Immature natural killer cell (primary cell): ENCODE measurements around the gene KDM3A. TPM values are rescaled to one million over a fixed set of nuclear protein-coding genes. Genes with fewer than 3 reads are reported as not detected.

ENCODE experiments used
- DNase-seq, 3 donors: peaks; one replicate each; pipeline ENCODE4 v3.0.0; 2022; ENCODE audit warnings: mixed read lengths in 1 of 3
- H3K27ac Mint-ChIP-seq, 6 donors: one replicate each; pipeline ENCODE4 v1.8.0; 2020; ENCODE audit warnings: mixed read lengths in 6 of 6, mild to moderate bottlenecking in 5 of 6, inconsistent platforms in 4 of 6, moderate library complexity in 3 of 6
- H3K27me3 Mint-ChIP-seq, 3 donors: one replicate each; pipeline ENCODE4 v1.8.0; 2020 to 2021; ENCODE audit warnings: low read depth in 3 of 3, mild to moderate bottlenecking in 3 of 3, mixed read lengths in 3 of 3, moderate library complexity in 3 of 3, inconsistent platforms in 1 of 3
- H3K36me3 Mint-ChIP-seq, 3 donors: one replicate each; pipeline ENCODE4 v1.8.0; 2020; ENCODE audit warnings: mixed read lengths in 3 of 3, inconsistent platforms in 2 of 3, mild to moderate bottlenecking in 2 of 3
- H3K4me1 Mint-ChIP-seq, 2 donors: one replicate each; pipeline ENCODE4 v1.8.0; 2020; ENCODE audit warnings: inconsistent platforms in 2 of 2, mild to moderate bottlenecking in 2 of 2, mixed read lengths in 2 of 2, moderate library complexity in 1 of 2
- H3K4me3 Mint-ChIP-seq, 5 donors: one replicate each; pipeline ENCODE4 v1.8.0; 2020; ENCODE audit warnings: mild to moderate bottlenecking in 5 of 5, mixed read lengths in 5 of 5, inconsistent platforms in 3 of 5, moderate library complexity in 3 of 5
- H3K9me3 Mint-ChIP-seq, 6 donors: one replicate each; pipeline ENCODE4 v1.8.0; 2020; ENCODE audit warnings: mild to moderate bottlenecking in 6 of 6, mixed read lengths in 6 of 6, inconsistent platforms in 4 of 6, moderate library complexity in 3 of 6
- polyA plus RNA-seq, 3 donors: library from polyadenylated mRNA; unstranded; fragments of 300-500 nt; fragmentation: Illumina TruSeq; gene quantifications; one replicate each; pipeline ENCODE4 v1.2.3, GENCODE V29; 2021

KDM3A gene
- polyA plus RNA-seq, 3 donors from 2014 or later: 12.8 to 31.6 (median 13.0) TPM

- peaks cover 0 to 2% (median 2%) of the 10 kb centered on the region in 3 donors for H3K27me3 Mint-ChIP-seq
- peak overlapping the region in 5 of 6 donors; percentile 28 to 68 (median 38) for H3K27ac Mint-ChIP-seq
- no peaks in the 10 kb centered on the region for H3K9me3 Mint-ChIP-seq
- H3K4me1 Mint-ChIP-seq: peaks cover 27 to 61% of the 10 kb centered on the region in 2 donors
- H3K4me3 Mint-ChIP-seq: no peak overlapping the region
- peaks cover 8 to 67% (median 35%) of the 10 kb centered on the region in 3 donors for H3K36me3 Mint-ChIP-seq
- no peak for DNase-seq
Observed at GRCh38 chr2:86468162-86469033, 27.2 kb downstream of the KDM3A start.

- H3K4me1 Mint-ChIP-seq: peaks cover 27 to 58% of the 10 kb centered on the region in 2 donors
- peaks cover 16 to 55% (median 38%) of the 10 kb centered on the region in 3 donors for H3K36me3 Mint-ChIP-seq
- H3K4me3 Mint-ChIP-seq: no peak overlapping the region
- H3K9me3 Mint-ChIP-seq: no peaks in the 10 kb centered on the region
- H3K27ac Mint-ChIP-seq: no peak overlapping the region
- H3K27me3 Mint-ChIP-seq: peaks cover 0 to 2% (median 0%) of the 10 kb centered on the region in 3 donors
- DNase-seq: no peak
Observed at GRCh38 chr2:86470890-86471289, 29.7 kb downstream of the KDM3A start.

DNA sequence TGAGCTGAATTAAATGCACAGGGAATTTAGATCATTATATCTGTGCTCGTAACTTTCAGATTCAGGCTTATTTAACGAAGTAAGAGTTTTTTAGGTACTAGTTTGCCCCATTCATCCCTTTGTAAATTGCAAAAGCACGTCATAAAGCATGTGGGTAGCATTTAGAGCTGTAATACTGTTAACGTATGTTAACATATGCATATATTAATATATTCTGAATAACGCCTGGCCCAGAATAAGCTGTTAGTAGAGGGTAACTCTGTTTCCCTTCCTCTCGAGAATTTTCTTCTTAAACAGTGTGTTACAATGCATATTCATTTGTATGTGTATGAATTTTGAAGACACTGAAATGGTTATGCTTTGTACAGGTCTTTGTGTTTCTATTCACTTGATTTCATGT lies 30.5 kb downstream of the KDM3A start:
- no peak for DNase-seq
- Mint-ChIP-seq H3K9me3 (no peaks in the 10 kb centered on the region), H3K4me1 (peaks cover 30 to 64% of the 10 kb centered on the region in 2 donors), H3K27me3 (peaks cover 0 to 2% (median 0%) of the 10 kb centered on the region in 3 donors), H3K27ac (peak overlapping the region in 1 of 6 donors; percentile 59), H3K4me3 (no peak overlapping the region), H3K36me3 (peaks cover 20 to 51% (median 38%) of the 10 kb centered on the region in 3 donors)

DNA sequence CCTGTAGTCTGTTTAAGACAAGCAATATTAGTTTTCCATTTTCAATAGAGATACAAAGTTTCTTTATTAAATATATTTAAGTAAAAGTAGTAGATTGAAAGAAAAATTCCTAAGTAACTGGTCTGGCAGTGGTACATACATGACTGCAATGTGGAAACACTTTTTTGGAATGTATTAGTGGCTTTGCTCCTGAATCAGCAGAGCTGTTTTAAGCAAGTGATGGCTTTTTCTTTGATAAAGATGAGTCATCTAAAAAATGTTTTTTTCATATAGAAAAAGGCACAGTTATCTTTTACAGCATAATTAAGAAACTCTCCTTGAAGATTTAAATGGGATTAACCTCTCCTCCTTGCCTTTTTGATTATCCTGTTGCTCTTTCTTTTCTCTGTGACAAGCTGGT lies 34.9 kb downstream of the KDM3A start:
- no peak for DNase-seq
- Mint-ChIP-seq H3K27me3 (peaks cover 2 to 6% (median 3%) of the 10 kb centered on the region in 3 donors), H3K9me3 (no peaks in the 10 kb centered on the region), H3K4me1 (peaks cover 12 to 37% of the 10 kb centered on the region in 2 donors), H3K36me3 (peaks cover 35 to 62% (median 52%) of the 10 kb centered on the region in 3 donors), H3K27ac (peak overlapping the region in 3 of 6 donors; percentile 7 to 55 (median 40)), H3K4me3 (no peak overlapping the region)

- Mint-ChIP-seq H3K4me1 (peaks cover 12 to 35% of the 10 kb centered on the region in 2 donors), H3K27ac (no peak overlapping the region), H3K4me3 (no peak overlapping the region), H3K27me3 (peaks cover 2 to 6% (median 3%) of the 10 kb centered on the region in 3 donors), H3K9me3 (no peaks in the 10 kb centered on the region), H3K36me3 (peaks cover 37 to 59% (median 52%) of the 10 kb centered on the region in 3 donors)
- no peak for DNase-seq
Observed at GRCh38 chr2:86476918-86477317, 35.7 kb downstream of the KDM3A start.

DNA sequence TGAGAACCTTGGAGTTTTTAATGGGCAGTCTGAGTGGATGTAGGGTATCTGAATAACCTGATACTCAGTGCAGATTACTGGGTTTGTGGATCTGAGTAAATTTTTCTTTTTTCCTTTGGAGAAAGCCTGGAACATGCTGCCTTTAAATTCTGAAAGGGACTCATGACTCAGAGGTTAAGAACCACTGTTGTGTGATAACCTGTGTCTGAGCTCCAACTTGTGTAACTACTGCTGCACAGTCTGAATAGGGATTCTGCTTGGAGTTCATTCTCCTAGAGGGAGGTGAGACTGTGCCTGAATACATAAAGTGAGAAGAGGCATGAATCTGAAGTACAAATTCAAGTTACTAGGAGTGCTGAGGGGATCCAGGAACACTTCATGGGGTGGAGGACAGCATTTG lies 36.2 kb downstream of the KDM3A start:
- H3K27ac Mint-ChIP-seq: peak overlapping the region in 2 of 6 donors; percentile 26 to 66
- H3K4me1 Mint-ChIP-seq: peaks cover 12 to 33% of the 10 kb centered on the region in 2 donors
- no peak for DNase-seq
- H3K4me3 Mint-ChIP-seq: no peak overlapping the region
- no peaks in the 10 kb centered on the region for H3K9me3 Mint-ChIP-seq
- H3K27me3 Mint-ChIP-seq: peaks cover 2 to 6% (median 3%) of the 10 kb centered on the region in 3 donors
- peaks cover 39 to 62% (median 53%) of the 10 kb centered on the region in 3 donors for H3K36me3 Mint-ChIP-seq

DNA sequence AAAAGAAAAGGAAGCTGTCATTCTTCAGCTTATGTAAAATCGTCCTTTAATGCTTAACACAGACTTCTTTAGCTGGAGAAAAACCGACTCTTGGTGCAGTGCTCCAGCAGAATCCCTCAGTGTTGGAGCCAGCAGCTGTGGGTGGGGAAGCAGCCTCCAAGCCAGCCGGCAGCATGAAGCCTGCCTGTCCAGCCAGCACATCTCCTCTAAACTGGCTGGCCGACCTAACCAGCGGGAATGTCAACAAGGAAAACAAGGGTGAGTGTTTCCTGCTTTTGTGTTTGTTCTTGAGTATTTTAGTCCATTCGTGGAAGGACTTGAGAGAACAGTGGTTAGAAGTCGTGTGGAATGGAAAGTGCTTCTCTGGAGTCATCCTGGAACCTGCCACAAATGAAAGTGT lies 38.9 kb downstream of the KDM3A start:
- Mint-ChIP-seq H3K4me1 (peaks cover 6 to 25% of the 10 kb centered on the region in 2 donors), H3K27ac (no peak overlapping the region), H3K4me3 (no peak overlapping the region), H3K36me3 (peaks cover 38 to 79% (median 68%) of the 10 kb centered on the region in 3 donors), H3K27me3 (peaks cover 2 to 5% (median 3%) of the 10 kb centered on the region in 3 donors), H3K9me3 (no peaks in the 10 kb centered on the region)
- DNase-seq: no peak

GRCh38 chr2:86482034-86482433 lies 40.9 kb downstream of the KDM3A start:
- no peaks in the 10 kb centered on the region for H3K9me3 Mint-ChIP-seq
- no peak for DNase-seq
- H3K4me1 Mint-ChIP-seq: peaks cover 3 to 19% of the 10 kb centered on the region in 2 donors
- H3K27me3 Mint-ChIP-seq: peaks cover 2 to 5% (median 4%) of the 10 kb centered on the region in 3 donors
- peaks cover 30 to 86% (median 76%) of the 10 kb centered on the region in 3 donors for H3K36me3 Mint-ChIP-seq
- peak overlapping the region in 2 of 6 donors; percentile 3 to 4 for H3K27ac Mint-ChIP-seq
- H3K4me3 Mint-ChIP-seq: no peak overlapping the region

DNA sequence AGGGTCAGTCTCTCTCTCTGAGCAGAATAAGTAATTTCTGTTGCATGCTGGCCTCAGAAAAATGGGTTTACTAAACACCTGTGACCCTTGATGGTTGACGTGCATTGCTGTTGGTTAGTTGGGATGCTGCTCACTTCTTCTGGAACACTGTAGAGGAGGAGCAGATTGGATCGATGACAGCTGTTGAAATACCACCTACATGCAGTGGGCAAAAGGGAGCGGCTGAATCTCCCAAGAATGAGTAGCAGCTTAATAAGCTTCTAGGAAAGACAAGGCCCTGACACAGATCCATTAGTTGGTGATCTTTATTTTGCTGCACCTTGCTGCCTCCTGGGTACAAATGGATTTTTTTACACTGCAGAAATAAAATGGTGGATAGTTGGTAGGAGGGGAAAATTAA lies 43.2 kb downstream of the KDM3A start:
- DNase-seq: no peak
- peaks cover 30 to 86% (median 71%) of the 10 kb centered on the region in 3 donors for H3K36me3 Mint-ChIP-seq
- no peaks in the 10 kb centered on the region for H3K9me3 Mint-ChIP-seq
- H3K4me3 Mint-ChIP-seq: no peak overlapping the region
- H3K4me1 Mint-ChIP-seq: peaks cover 1 to 29% of the 10 kb centered on the region in 2 donors
- H3K27ac Mint-ChIP-seq: no peak overlapping the region
- H3K27me3 Mint-ChIP-seq: peaks cover 2 to 4% (median 3%) of the 10 kb centered on the region in 3 donors

DNA sequence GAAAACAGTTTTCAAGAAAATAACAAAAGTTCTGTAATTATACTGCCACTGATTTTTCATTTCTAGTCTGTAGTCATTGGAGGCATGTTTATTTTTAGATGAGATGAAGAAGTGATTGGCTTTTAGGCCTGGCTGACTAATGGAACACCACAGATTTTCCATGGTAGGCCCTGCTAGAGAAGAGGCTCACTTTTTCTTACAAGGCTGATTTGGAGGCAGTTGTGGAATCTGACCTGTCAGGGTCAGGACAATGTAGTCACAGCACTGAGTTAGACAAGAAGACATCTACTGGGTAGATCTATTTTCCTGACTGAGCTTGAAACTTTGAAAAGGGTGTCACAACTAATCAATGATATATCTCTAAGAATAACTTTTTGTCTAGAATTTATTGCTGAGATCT lies 43.9 kb downstream of the KDM3A start:
- Mint-ChIP-seq H3K27ac (peak overlapping the region in 3 of 6 donors; percentile 39 to 53 (median 41)), H3K27me3 (peaks cover 2 to 4% (median 3%) of the 10 kb centered on the region in 3 donors), H3K9me3 (no peaks in the 10 kb centered on the region), H3K36me3 (peaks cover 28 to 86% (median 72%) of the 10 kb centered on the region in 3 donors), H3K4me1 (peaks cover 1 to 28% of the 10 kb centered on the region in 2 donors), H3K4me3 (no peak overlapping the region)
- no peak for DNase-seq

GRCh38 chr2:86485802-86486201 lies 44.6 kb downstream of the KDM3A start:
- H3K4me3 Mint-ChIP-seq: no peak overlapping the region
- H3K9me3 Mint-ChIP-seq: no peaks in the 10 kb centered on the region
- peaks cover 1 to 21% of the 10 kb centered on the region in 2 donors for H3K4me1 Mint-ChIP-seq
- H3K27ac Mint-ChIP-seq: peak overlapping the region in 3 of 6 donors; percentile 5 to 53 (median 11)
- H3K36me3 Mint-ChIP-seq: peaks cover 23 to 87% (median 76%) of the 10 kb centered on the region in 3 donors
- no peak for DNase-seq
- peaks cover 2 to 4% (median 2%) of the 10 kb centered on the region in 3 donors for H3K27me3 Mint-ChIP-seq

- H3K4me1 Mint-ChIP-seq: peaks cover 0 to 15% of the 10 kb centered on the region in 2 donors
- H3K4me3 Mint-ChIP-seq: no peak overlapping the region
- no peaks in the 10 kb centered on the region for H3K9me3 Mint-ChIP-seq
- no peak for DNase-seq
- H3K27ac Mint-ChIP-seq: no peak overlapping the region
- peaks cover 0 to 4% (median 2%) of the 10 kb centered on the region in 3 donors for H3K27me3 Mint-ChIP-seq
- H3K36me3 Mint-ChIP-seq: peaks cover 18 to 89% (median 76%) of the 10 kb centered on the region in 3 donors
Observed at GRCh38 chr2:86487062-86487461, 45.9 kb downstream of the KDM3A start.

- Mint-ChIP-seq H3K36me3 (peaks cover 8 to 78% (median 63%) of the 10 kb centered on the region in 3 donors), H3K4me3 (no peak overlapping the region), H3K27me3 (peaks cover 0 to 4% (median 2%) of the 10 kb centered on the region in 3 donors), H3K4me1 (peaks cover 0 to 15% of the 10 kb centered on the region in 2 donors), H3K9me3 (no peaks in the 10 kb centered on the region), H3K27ac (peak overlapping the region in 2 of 6 donors; percentile 66 to 67)
- no peak for DNase-seq
Observed at GRCh38 chr2:86488561-86489250, 47.5 kb downstream of the KDM3A start.
